Measurements from ENCODE around the gene FAM177A1. TPM values are rescaled to one million over a fixed set of nuclear protein-coding genes. Genes with fewer than 3 reads are reported as not detected.

The FAM177A1 gene
- total and polyA plus RNA-seq, 2 of the 13 experiments (the other 11 are each of a cell fraction or from before 2014, with no cell fraction given) = 72.9 to 119 TPM

- TF ChIP-seq HNF1A (IDR thresholded peaks at IDR 0.05; ENCODE audit: low read depth) (peak; percentile 23; the same call in 1 of the 2 replicates), HNF1A (CRISPR knock-in tag; IDR thresholded peaks at IDR 0.05; ENCODE audit: borderline replicate concordance) (peak; percentile 79), ZBTB14 (CRISPR knock-in tag; IDR thresholded peaks at IDR 0.05) (peak; percentile 72), TFDP2 (CRISPR knock-in tag; IDR thresholded peaks at IDR 0.05) (peak; percentile 95), PRPF4 (IDR thresholded peaks at IDR 0.05; ENCODE audit: low read depth, low read length, poor library complexity, severe bottlenecking) (no peak), ZFY (CRISPR knock-in tag; IDR thresholded peaks at IDR 0.05) (peak; percentile 96), NRL (CRISPR knock-in tag; IDR thresholded peaks at IDR 0.05; ENCODE audit: borderline replicate concordance) (peak; percentile 100), ZNF281 (CRISPR knock-in tag; IDR thresholded peaks at IDR 0.05; ENCODE audit: borderline replicate concordance) (no peak; the same call in 1 of the 2 replicates), ZNF644 (CRISPR knock-in tag; IDR thresholded peaks at IDR 0.05; ENCODE audit: low read depth) (peak; percentile 54), NFATC3 (CRISPR knock-in tag; IDR thresholded peaks at IDR 0.05) (peak; percentile 77; the same call in 1 of the 2 replicates), ZNF784 (CRISPR knock-in tag; IDR thresholded peaks at IDR 0.05; ENCODE audit: borderline replicate concordance) (peak; percentile 97), RXRA (CRISPR knock-in tag; IDR thresholded peaks at IDR 0.05) (peak; percentile 75), KDM3A (CRISPR knock-in tag; IDR thresholded peaks at IDR 0.05; ENCODE audit: low read depth) (peak; percentile 98), TARDBP (CRISPR knock-in tag; IDR thresholded peaks at IDR 0.05) (peak; percentile 97), FOXA3 (CRISPR knock-in tag; IDR thresholded peaks at IDR 0.05) (peak; percentile 73), CREBL2 (CRISPR knock-in tag; IDR thresholded peaks at IDR 0.05; ENCODE audit: borderline replicate concordance) (peak; percentile 94), TEF (CRISPR knock-in tag; IDR thresholded peaks at IDR 0.05) (peak; percentile 57)
Observed at GRCh38 chr14:35046048-35046750, at the start of gene FAM177A1 (continued).
